ENCODE measurements around the gene PFKFB3. TPM values are rescaled to one million over a fixed set of nuclear protein-coding genes. Genes with fewer than 3 reads are reported as not detected.

Gene PFKFB3
- total and polyA plus RNA-seq, 2 experiments from 2014 or later, result 47.6 TPM

DNA sequence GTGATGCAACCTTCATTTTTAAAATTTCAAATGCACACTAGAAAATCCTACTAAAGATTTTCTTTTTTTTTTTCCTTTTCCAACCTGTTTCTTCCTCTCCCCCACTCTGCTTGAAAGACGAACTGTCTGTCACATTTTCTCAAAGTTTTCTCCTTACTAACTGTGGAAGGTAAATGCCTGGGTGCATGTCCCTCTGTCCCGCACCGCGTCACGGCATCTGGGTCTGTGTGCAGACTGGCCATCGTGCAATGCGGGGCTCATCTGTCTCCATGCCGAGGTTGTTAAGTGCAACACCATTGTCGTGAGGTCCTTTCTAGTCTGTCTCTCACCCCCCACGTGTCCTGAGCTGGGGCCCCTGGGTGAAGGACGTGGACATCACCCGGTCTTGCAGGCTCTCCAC is 28.4 kb downstream of the PFKFB3 start:
- DNase-seq (ENCODE audit: low read depth in 1 of 2, low spot score in 1 of 2), result no peak
- peak overlapping the region; percentile 57 for H3K27ac ChIP-seq
- no peaks in the 10 kb centered on the region for H3K9me3 ChIP-seq (ENCODE audit: low read depth)
- H3K4me1 ChIP-seq (ENCODE audit: low read depth), result no peaks in the 10 kb centered on the region
- H3K36me3 ChIP-seq, result peaks cover 75% of the 10 kb centered on the region
- H3K4me3 ChIP-seq, result no peak overlapping the region
- no peaks in the 10 kb centered on the region for H3K27me3 ChIP-seq
- TF ChIP-seq, protein P1, sequence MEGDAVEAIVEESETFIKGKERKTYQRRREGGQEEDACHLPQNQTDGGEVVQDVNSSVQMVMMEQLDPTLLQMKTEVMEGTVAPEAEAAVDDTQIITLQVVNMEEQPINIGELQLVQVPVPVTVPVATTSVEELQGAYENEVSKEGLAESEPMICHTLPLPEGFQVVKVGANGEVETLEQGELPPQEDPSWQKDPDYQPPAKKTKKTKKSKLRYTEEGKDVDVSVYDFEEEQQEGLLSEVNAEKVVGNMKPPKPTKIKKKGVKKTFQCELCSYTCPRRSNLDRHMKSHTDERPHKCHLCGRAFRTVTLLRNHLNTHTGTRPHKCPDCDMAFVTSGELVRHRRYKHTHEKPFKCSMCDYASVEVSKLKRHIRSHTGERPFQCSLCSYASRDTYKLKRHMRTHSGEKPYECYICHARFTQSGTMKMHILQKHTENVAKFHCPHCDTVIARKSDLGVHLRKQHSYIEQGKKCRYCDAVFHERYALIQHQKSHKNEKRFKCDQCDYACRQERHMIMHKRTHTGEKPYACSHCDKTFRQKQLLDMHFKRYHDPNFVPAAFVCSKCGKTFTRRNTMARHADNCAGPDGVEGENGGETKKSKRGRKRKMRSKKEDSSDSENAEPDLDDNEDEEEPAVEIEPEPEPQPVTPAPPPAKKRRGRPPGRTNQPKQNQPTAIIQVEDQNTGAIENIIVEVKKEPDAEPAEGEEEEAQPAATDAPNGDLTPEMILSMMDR (IDR thresholded peaks at IDR 0.05; ENCODE audit: low read depth, low read length), result no peak

DNA sequence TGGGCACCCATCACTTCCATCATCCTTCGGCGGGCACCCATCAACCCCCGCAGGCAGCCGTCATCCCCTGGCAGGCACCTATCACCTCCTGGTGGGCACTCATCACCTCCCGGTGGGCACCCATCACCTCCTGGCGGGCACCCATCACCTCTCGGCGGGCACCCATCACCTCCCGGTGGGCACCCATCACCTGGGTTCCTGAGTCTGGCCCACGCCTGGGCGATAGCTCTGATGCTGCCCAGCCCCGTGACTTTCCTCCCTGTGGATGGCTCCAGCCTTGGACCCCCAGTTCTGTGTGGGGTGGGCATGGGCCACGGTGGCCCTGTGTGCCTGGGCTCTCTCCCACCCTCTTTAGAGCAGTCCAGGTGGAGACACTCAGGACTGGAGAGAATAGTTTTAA is 29.0 kb downstream of the PFKFB3 start:
- H3K27ac ChIP-seq, result peak overlapping the region; percentile 57
- peaks cover 69% of the 10 kb centered on the region for H3K36me3 ChIP-seq
- H3K4me1 ChIP-seq (ENCODE audit: low read depth), result no peaks in the 10 kb centered on the region
- H3K9me3 ChIP-seq (ENCODE audit: low read depth), result no peaks in the 10 kb centered on the region
- no peak for DNase-seq (ENCODE audit: low read depth in 1 of 2, low spot score in 1 of 2)
- no peaks in the 10 kb centered on the region for H3K27me3 ChIP-seq
- no peak overlapping the region for H3K4me3 ChIP-seq
- TF ChIP-seq, protein P1 (IDR thresholded peaks at IDR 0.05; ENCODE audit: low read depth, low read length), result no peak

DNA sequence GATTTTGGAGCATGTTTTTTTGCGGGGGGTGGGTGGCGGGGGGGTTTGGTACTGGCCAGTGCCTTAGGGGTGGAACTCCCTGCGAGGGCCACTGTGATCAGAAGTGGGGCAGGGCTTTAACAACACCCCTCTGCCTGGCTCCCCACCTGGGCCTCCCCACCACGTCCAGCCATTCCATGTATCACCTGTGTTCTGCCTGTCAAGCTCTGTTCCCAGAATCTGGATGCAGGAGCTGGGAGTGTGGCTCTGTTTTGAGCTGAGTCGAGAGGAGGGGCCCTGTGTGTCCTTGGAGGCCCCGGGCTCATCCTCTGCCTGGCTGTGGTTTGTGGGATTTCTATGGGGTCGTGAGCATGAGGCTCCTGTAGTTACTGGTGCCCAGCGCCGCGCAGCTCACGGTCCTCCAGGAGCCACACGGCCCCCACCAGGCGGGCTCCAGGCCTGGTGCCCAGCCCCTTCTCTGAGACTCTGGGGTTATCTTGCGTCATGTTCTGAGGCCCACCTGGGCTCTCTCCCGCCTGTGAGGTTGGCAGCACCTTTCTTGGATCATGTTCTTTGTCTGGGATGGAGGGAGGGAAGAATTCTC is 29.6 kb downstream of the PFKFB3 start:
- peak overlapping the region; percentile 57 for H3K27ac ChIP-seq
- no peaks in the 10 kb centered on the region for H3K4me1 ChIP-seq (ENCODE audit: low read depth)
- DNase-seq (ENCODE audit: low read depth in 1 of 2, low spot score in 1 of 2), result no peak
- H3K9me3 ChIP-seq (ENCODE audit: low read depth), result no peaks in the 10 kb centered on the region
- no peak overlapping the region for H3K4me3 ChIP-seq
- H3K27me3 ChIP-seq, result no peaks in the 10 kb centered on the region
- H3K36me3 ChIP-seq, result peaks cover 63% of the 10 kb centered on the region
- TF ChIP-seq, protein P1 (IDR thresholded peaks at IDR 0.05; ENCODE audit: low read depth, low read length), result no peak

DNA sequence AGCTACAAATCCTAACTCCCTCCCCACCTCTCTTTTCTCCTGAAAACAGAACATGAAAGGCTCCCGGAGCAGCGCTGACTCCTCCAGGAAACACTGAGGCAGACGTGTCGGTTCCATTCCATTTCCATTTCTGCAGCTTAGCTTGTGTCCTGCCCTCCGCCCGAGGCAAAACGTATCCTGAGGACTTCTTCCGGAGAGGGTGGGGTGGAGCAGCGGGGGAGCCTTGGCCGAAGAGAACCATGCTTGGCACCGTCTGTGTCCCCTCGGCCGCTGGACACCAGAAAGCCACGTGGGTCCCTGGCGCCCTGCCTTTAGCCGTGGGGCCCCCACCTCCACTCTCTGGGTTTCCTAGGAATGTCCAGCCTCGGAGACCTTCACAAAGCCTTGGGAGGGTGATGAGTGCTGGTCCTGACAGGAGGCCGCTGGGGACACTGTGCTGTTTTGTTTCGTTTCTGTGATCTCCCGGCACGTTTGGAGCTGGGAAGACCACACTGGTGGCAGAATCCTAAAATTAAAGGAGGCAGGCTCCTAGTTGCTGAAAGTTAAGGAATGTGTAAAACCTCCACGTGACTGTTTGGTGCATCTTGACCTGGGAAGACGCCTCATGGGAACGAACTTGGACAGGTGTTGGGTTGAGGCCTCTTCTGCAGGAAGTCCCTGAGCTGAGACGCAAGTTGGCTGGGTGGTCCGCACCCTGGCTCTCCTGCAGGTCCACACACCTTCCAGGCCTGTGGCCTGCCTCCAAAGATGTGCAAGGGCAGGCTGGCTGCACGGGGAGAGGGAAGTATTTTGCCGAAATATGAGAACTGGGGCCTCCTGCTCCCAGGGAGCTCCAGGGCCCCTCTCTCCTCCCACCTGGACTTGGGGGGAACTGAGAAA is 30.4 kb downstream of the PFKFB3 start:
- Histone ChIP-seq H3K4me3 (no peak overlapping the region), H3K27me3 (no peaks in the 10 kb centered on the region), H3K9me3 (ENCODE audit: low read depth) (no peaks in the 10 kb centered on the region), H3K36me3 (peaks cover 57% of the 10 kb centered on the region), H3K4me1 (ENCODE audit: low read depth) (no peaks in the 10 kb centered on the region), H3K27ac (peak overlapping the region; percentile 57)
- TF ChIP-seq, protein P1 (IDR thresholded peaks at IDR 0.05; ENCODE audit: low read depth, low read length), result no peak
- no peak for DNase-seq (ENCODE audit: low read depth in 1 of 2, low spot score in 1 of 2)

DNA sequence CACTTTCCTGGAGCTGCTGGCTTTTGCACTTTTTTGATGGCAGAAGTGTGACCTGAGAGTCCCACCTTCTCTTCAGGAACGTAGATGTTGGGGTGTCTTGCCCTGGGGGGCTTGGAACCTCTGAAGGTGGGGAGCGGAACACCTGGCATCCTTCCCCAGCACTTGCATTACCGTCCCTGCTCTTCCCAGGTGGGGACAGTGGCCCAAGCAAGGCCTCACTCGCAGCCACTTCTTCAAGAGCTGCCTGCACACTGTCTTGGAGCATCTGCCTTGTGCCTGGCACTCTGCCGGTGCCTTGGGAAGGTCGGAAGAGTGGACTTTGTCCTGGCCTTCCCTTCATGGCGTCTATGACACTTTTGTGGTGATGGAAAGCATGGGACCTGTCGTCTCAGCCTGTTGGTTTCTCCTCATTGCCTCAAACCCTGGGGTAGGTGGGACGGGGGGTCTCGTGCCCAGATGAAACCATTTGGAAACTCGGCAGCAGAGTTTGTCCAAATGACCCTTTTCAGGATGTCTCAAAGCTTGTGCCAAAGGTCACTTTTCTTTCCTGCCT is 31.1 kb downstream of the PFKFB3 start:
- no peak for DNase-seq (ENCODE audit: low read depth in 1 of 2, low spot score in 1 of 2)
- Histone ChIP-seq H3K36me3 (peaks cover 49% of the 10 kb centered on the region), H3K27me3 (no peaks in the 10 kb centered on the region), H3K4me1 (ENCODE audit: low read depth) (no peaks in the 10 kb centered on the region), H3K9me3 (ENCODE audit: low read depth) (no peaks in the 10 kb centered on the region), H3K27ac (peak overlapping the region; percentile 57), H3K4me3 (no peak overlapping the region)
- TF ChIP-seq, protein P1 (IDR thresholded peaks at IDR 0.05; ENCODE audit: low read depth, low read length), result no peak
